ENCODE data around the gene OPN1SW. TPM values are rescaled to one million over a fixed set of nuclear protein-coding genes. Genes with fewer than 3 reads are reported as not detected.

Gene OPN1SW
- not detected for polyA plus RNA-seq (2012; ENCODE audit: missing spikeins)

- no peak for FAIRE-seq
- DNase-seq (ENCODE audit: insufficient read length), result no peak
- TF ChIP-seq POLR2AphosphoS5 (IDR thresholded peaks at IDR 0.05; ENCODE audit: low read depth, low read length), result no peak
- TF ChIP-seq TAF1 (IDR thresholded peaks at IDR 0.05; ENCODE audit: borderline replicate concordance, low read depth, low read length), result no peak
- no peak for TF ChIP-seq POLR2A (IDR thresholded peaks at IDR 0.05; ENCODE audit: low read depth, low read length)
Observed at GRCh38 chr7:128775744-128776474, at the start of gene OPN1SW. TSS of gene OPN1SW (minus strand) at chr7:128775794. CDS start at chr7:128775781, 13 bp downstream.

- TF ChIP-seq POLR2A (IDR thresholded peaks at IDR 0.05; ENCODE audit: low read depth, low read length) (no peak), POLR2AphosphoS5 (IDR thresholded peaks at IDR 0.05; ENCODE audit: low read depth, low read length) (no peak), TAF1 (IDR thresholded peaks at IDR 0.05; ENCODE audit: borderline replicate concordance, low read depth, low read length) (no peak)
- FAIRE-seq (no peak), DNase-seq (ENCODE audit: insufficient read length) (no peak)
Observed at GRCh38 chr7:128821724-128822123, 46.1 kb upstream of the OPN1SW start.

GRCh38 chr7:128818694-128819093, 43.1 kb upstream of the OPN1SW start:
- TF ChIP-seq POLR2A (IDR thresholded peaks at IDR 0.05; ENCODE audit: low read depth, low read length) (no peak), TAF1 (IDR thresholded peaks at IDR 0.05; ENCODE audit: borderline replicate concordance, low read depth, low read length) (no peak), POLR2AphosphoS5 (IDR thresholded peaks at IDR 0.05; ENCODE audit: low read depth, low read length) (no peak)
- FAIRE-seq (no peak), DNase-seq (ENCODE audit: insufficient read length) (no peak)

DNA sequence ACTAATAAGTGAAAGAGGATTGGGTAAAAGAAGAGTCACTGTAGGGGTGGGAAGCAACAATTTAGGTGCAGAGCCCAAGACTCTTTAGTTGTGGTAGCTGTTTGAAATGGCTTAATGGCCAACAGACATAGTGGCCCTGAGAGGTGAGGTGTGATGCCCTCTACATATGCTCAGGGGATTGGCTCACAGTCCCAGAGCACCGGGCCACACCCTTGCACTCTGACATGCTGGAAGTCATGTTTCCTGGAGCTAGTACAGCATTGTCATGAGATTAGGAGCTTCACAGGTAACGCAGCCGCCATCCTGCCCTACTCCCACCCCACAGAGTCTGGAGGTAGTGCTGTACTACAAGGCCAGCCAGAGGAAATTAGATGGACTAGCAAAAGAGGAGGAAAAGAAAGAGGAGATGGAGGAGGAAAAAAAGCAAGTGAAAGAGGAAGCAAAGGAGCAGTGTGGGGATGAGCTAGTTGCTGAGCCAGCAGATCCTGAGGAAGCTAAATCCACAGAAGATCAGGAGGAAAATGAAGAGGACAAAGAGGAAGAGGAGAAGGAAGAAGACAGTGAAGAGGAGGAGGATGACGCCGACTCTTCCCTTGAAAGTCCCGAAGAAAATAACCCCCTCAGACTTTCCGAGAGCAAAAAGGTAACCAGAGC, 39.8 kb upstream of the OPN1SW start:
- no peak for FAIRE-seq
- DNase-seq (ENCODE audit: insufficient read length), result no peak
- TF ChIP-seq POLR2A (IDR thresholded peaks at IDR 0.05; ENCODE audit: low read depth, low read length) (no peak), TAF1 (IDR thresholded peaks at IDR 0.05; ENCODE audit: borderline replicate concordance, low read depth, low read length) (no peak), POLR2AphosphoS5 (IDR thresholded peaks at IDR 0.05; ENCODE audit: low read depth, low read length) (no peak)

GRCh38 chr7:128814499-128814898, 38.9 kb upstream of the OPN1SW start:
- DNase-seq (ENCODE audit: insufficient read length), result no peak
- TF ChIP-seq POLR2A (IDR thresholded peaks at IDR 0.05; ENCODE audit: low read depth, low read length) (no peak), POLR2AphosphoS5 (IDR thresholded peaks at IDR 0.05; ENCODE audit: low read depth, low read length) (no peak), TAF1 (IDR thresholded peaks at IDR 0.05; ENCODE audit: borderline replicate concordance, low read depth, low read length) (no peak)
- no peak for FAIRE-seq

DNA sequence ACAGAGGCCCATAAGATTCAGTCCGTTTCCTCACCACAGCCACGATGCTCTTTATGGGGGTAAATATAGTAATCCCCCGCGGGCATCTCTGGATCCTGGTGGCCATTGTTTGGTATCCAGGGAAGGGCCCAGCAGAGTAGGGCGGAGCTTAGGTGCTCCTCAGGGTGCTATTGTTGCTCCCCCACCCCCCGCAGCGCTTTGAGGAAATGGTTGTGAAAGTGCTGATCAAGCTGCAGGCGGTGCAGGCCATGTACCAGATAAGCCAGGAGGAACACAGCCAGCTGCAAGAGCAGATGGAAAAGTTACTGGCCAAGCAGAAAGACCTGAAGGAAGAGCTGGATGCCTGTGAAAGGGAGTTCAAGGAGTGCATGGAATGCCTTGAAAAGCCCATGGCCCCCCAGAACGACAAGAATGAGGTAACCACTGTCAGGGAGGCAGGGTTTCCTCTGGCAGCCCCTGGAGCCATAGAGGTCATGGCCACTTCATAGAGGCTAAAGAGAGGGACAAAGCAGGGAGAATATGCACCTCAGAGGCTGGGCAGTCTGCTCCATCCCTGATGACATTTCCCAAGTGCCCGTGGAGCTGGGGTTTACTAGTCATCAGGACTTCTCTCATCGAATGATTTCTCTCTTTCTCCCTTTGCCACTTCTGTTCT, 37.0 kb upstream of the OPN1SW start:
- no peak for DNase-seq (ENCODE audit: insufficient read length)

GRCh38 chr7:128811631-128812430, 36.2 kb upstream of the OPN1SW start:
- DNase-seq (ENCODE audit: insufficient read length), result no peak
- TF ChIP-seq POLR2A (IDR thresholded peaks at IDR 0.05; ENCODE audit: low read depth, low read length) (no peak), POLR2AphosphoS5 (IDR thresholded peaks at IDR 0.05; ENCODE audit: low read depth, low read length) (no peak), TAF1 (IDR thresholded peaks at IDR 0.05; ENCODE audit: borderline replicate concordance, low read depth, low read length) (no peak)

More for the DNA sequence above, 37.0 kb upstream of the OPN1SW start:
- no peak for FAIRE-seq
- TF ChIP-seq POLR2A (IDR thresholded peaks at IDR 0.05; ENCODE audit: low read depth, low read length), result no peak
- TF ChIP-seq TAF1 (IDR thresholded peaks at IDR 0.05; ENCODE audit: borderline replicate concordance, low read depth, low read length), result no peak
- no peak for TF ChIP-seq POLR2AphosphoS5 (IDR thresholded peaks at IDR 0.05; ENCODE audit: low read depth, low read length)

DNA sequence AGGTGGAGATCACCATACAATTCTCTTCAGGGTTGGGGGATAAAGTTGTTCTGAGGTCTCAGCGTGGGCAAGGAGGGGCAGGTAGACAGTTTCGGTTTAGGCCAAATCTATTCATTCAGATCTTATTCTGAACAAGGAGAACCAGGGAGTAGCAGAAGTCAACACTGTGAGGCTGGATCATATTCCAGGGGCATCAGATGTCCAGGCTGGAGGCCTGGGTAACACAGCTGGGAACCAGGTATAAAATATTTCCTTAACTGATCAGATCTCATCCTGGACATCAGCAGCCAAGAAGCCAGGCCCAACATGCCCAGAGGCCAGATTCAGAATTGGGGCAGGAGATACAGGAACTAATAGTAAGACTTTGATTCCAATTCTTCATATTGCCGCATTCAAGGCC, 35.4 kb upstream of the OPN1SW start:
- TF ChIP-seq POLR2AphosphoS5 (IDR thresholded peaks at IDR 0.05; ENCODE audit: low read depth, low read length) (no peak), POLR2A (IDR thresholded peaks at IDR 0.05; ENCODE audit: low read depth, low read length) (no peak), TAF1 (IDR thresholded peaks at IDR 0.05; ENCODE audit: borderline replicate concordance, low read depth, low read length) (no peak)
- FAIRE-seq, result no peak
- no peak for DNase-seq (ENCODE audit: insufficient read length)

More at GRCh38 chr7:128811631-128812430, 36.2 kb upstream of the OPN1SW start:
- FAIRE-seq, result no peak

DNA sequence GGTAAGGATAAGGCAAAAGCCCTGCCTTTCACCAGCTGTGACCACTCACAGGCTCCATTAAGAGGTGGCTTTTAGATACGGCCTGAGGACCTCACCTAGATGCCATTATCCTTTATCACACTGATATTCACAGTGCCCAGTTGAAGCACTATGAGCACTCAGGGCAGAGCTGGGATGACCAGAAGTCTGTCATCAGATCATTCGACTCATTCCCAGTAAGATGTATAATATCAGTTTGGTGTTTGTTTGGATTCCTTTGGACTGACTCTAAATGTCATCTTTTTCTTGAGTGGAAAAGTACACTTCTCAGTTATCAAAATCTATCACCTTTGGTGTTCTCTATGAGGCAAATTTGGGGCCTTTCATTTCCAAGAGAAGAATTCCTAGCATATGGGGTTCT, 34.9 kb upstream of the OPN1SW start:
- DNase-seq (ENCODE audit: insufficient read length) (no peak), FAIRE-seq (no peak)
- TF ChIP-seq POLR2AphosphoS5 (IDR thresholded peaks at IDR 0.05; ENCODE audit: low read depth, low read length), result no peak
- TF ChIP-seq TAF1 (IDR thresholded peaks at IDR 0.05; ENCODE audit: borderline replicate concordance, low read depth, low read length), result no peak
- TF ChIP-seq POLR2A (IDR thresholded peaks at IDR 0.05; ENCODE audit: low read depth, low read length), result no peak

- TF ChIP-seq POLR2AphosphoS5 (IDR thresholded peaks at IDR 0.05; ENCODE audit: low read depth, low read length) (no peak), POLR2A (IDR thresholded peaks at IDR 0.05; ENCODE audit: low read depth, low read length) (no peak), TAF1 (IDR thresholded peaks at IDR 0.05; ENCODE audit: borderline replicate concordance, low read depth, low read length) (no peak)
- DNase-seq (ENCODE audit: insufficient read length) (no peak), FAIRE-seq (no peak)
Observed at GRCh38 chr7:128809363-128809762, 33.8 kb upstream of the OPN1SW start.

DNA sequence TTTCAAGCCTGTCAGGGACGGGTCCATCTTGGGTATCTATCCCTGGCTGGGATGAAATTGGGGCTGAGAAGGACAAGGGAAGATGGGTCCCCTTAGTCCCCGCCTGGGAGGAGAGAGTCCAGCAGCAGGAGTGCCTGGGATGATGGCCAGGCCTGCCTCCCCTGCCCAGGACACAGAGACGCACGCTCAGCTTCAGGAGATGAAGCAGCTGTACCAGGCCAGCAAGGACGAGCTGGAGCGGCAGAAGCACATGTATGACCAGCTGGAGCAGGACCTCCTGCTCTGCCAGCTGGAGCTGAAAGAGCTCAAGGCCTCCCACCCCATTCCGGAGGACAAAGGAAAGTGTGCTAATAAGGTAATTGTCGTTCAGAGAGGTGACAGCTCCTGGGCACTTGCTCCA, 31.6 kb upstream of the OPN1SW start:
- DNase-seq (ENCODE audit: insufficient read length) (no peak), FAIRE-seq (no peak)
- TF ChIP-seq POLR2A (IDR thresholded peaks at IDR 0.05; ENCODE audit: low read depth, low read length) (no peak), TAF1 (IDR thresholded peaks at IDR 0.05; ENCODE audit: borderline replicate concordance, low read depth, low read length) (no peak), POLR2AphosphoS5 (IDR thresholded peaks at IDR 0.05; ENCODE audit: low read depth, low read length) (no peak)

All from GM12892 (cell line).